NCI-H460 (cell line): Measurements from ENCODE around the gene TAS2R20. TPM values are rescaled to one million over a fixed set of nuclear protein-coding genes. Genes with fewer than 3 reads are reported as not detected.

Experiments used
- DNase-seq: peaks from one replicate; pipeline ENCODE4 v3.0.0-alpha.2; 2016; ENCODE audit warnings: low read depth; ENCODE audit errors: extremely low read depth
- total RNA-seq: library from RNA; depleted of rRNA; stranded (reverse); fragments of >200 nt; shearing (Covaris generic); gene quantifications from 2 replicates; pipeline ENCODE4 v1.2.3, GENCODE V29; 2014; rRNA removed

TAS2R20 gene
- total RNA-seq, 1 experiment from 2014 or later = 1.8 TPM

DNA sequence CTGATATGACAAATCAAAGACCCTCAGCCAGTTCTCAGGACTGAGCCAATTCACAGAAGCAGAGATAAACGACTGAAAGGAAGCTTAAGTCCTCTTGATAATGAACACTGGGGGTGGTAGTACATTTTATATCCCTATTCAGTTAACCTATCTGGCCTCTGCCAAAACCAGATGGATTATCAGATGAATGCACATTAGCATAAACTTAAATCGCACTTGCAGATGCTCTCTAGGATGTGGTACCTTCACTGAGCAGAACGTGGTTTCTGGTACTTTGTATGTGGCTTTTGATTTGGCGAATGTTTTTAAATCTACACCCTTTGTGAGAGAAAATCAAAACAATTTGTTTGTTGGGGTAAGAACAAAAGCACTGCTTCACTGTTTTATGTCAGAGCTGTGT lies 37.9 kb downstream of the TAS2R20 start:
- DNase-seq = no peak

GRCh38 chr12:10959804-10960203 lies 38.3 kb downstream of the TAS2R20 start:
- no peak for DNase-seq

- no peak for DNase-seq
Observed at GRCh38 chr12:10957741-10958140, 40.4 kb downstream of the TAS2R20 start.

DNA sequence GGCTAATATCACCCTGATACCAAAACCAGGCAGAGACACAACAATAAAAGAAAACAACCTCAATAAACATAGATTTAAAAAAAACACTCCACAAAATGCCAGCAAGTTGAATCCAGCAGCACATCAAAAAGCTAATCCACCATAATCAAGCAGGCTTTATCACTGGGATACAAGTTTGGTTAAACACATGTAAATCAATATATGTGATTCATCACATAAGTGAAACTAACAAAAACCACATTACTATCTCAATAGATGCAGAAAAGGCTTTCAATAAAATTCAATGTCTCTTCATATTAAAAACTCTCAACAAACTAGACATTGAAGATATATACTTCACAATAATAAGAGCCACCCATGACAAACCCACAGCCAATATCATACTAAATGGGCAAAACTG lies 42.0 kb downstream of the TAS2R20 start:
- DNase-seq = no peak

DNA sequence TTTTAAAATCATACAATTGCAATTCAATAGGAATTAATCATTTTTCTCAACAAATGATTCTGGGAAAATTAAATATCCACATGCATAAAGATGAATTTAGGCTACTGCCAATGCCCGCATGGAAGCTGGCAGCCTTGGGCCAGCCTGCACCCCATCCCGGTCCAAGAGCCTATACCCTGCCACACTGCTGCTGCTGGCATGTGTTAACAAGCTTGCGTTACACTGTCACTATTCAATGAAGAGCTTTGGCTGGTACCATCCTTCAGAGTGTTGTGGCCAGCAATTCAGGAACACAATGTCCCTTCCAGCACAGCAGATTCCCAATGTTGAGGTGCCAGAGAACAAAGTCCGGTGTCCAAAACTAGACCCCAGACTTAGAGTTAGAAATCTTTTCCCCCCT lies 45.5 kb downstream of the TAS2R20 start:
- DNase-seq = no peak

Other genes starting within 250 kb of the TAS2R20 start
- gene TAS2R7, start 195.7 kb downstream of the TAS2R20 start, total RNA-seq = not detected in 2 replicates
- gene TAS2R8, start 191.0 kb downstream of the TAS2R20 start, total RNA-seq = not detected in 2 replicates
- gene TAS2R9, start 188.1 kb downstream of the TAS2R20 start, total RNA-seq = not detected in 2 replicates
- gene TAS2R10, start 171.9 kb downstream of the TAS2R20 start, total RNA-seq = 0.25 TPM in 1 of 2 replicates, not detected in the other
- 2.2 and 4.5 TPM in 2 replicates for gene PRR4, start 148.8 kb downstream of the TAS2R20 start, total RNA-seq
- gene PRH1, start 114.0 kb downstream of the TAS2R20 start, total RNA-seq = 4.0 and 5.0 TPM in 2 replicates
- gene TAS2R13, start 88.7 kb downstream of the TAS2R20 start, total RNA-seq = 0.35 and 0.87 TPM in 2 replicates
- gene PRH2, start 69.1 kb downstream of the TAS2R20 start, total RNA-seq = not detected in 2 replicates
- 1.5 and 2.0 TPM in 2 replicates for gene TAS2R14, start 59.0 kb downstream of the TAS2R20 start, total RNA-seq
- 0.43 and 1.9 TPM in 2 replicates for gene TAS2R50, start 11.4 kb downstream of the TAS2R20 start, total RNA-seq
- 1.8 and 1.9 TPM in 2 replicates for gene TAS2R19, start 24.3 kb upstream of the TAS2R20 start, total RNA-seq
- gene TAS2R31, start 33.1 kb upstream of the TAS2R20 start, total RNA-seq = 1.7 and 2.7 TPM in 2 replicates
- gene TAS2R46, start 64.0 kb upstream of the TAS2R20 start, total RNA-seq = 0.49 and 1.6 TPM in 2 replicates
- gene TAS2R43, start 94.0 kb upstream of the TAS2R20 start, total RNA-seq = not detected in 2 replicates
- 1.4 and 1.8 TPM in 2 replicates for gene TAS2R30, start 136.3 kb upstream of the TAS2R20 start, total RNA-seq
- gene SMIM10L1, start 172.9 kb upstream of the TAS2R20 start, total RNA-seq = 9.3 and 9.7 TPM in 2 replicates
- gene TAS2R42, start 188.6 kb upstream of the TAS2R20 start, total RNA-seq = not detected in 2 replicates